ACHN (cell line): ENCODE data around the gene DDAH1.
"Not testable (repeated sequence)": the region's sequence is repeated elsewhere in the genome, so short reads cannot be mapped to it uniquely, and the experiment has no call there.

Experiments used
- DNase-seq: peaks from one replicate; pipeline ENCODE4 v3.0.0-alpha.2; 2015
- in situ Hi-C: cut with HindIII; loops from 2 replicates; pipeline ENCODE4 v1.10.0; 2017; ENCODE audit warnings: low sequenced_read_pairs, low pct_ligation_motif_present, low pct_unique_long_range_greater_than_20kb

The DDAH1 gene

DNA sequence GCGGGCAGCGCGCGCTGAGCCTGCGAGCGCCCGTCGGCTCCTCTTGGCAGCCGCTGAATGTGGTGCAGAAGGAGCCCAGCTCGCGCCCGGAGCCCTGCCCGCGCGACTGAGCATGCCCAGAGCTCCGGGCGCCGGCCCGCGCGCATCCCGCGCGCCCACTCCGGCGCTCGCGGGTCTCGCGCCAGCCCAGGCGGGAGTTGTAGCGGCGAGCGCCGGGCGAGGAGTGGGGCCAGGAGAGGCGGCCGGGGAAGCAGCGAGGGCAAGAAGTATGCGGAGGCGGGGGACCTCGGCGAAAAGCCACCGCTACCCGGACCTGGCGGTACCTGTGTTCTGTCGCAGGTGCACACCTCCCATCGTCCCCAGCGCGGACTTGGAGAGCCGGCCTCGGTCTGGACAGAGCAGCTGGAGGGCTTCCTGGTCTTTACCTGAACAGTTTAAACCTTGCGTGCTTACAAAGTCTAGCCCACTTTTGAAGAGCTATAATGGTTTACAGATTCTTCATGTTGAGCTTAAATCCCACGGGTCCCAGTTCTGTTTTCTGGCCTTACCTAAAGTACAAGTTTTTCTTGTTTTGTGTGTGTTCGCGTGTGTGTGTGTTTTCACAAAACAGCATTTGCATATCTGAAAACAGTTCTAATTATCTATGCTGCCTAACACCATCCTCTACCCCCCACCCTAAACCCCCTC lies at the start of gene DDAH1:
TSS of gene DDAH1 (minus strand) at position 61 of the 687 bp plus-strand sequence. CDS start 114 bp downstream, outside the sequence.
- in situ Hi-C loops: no loop called here
- DNase-seq: peak; percentile 72

DNA sequence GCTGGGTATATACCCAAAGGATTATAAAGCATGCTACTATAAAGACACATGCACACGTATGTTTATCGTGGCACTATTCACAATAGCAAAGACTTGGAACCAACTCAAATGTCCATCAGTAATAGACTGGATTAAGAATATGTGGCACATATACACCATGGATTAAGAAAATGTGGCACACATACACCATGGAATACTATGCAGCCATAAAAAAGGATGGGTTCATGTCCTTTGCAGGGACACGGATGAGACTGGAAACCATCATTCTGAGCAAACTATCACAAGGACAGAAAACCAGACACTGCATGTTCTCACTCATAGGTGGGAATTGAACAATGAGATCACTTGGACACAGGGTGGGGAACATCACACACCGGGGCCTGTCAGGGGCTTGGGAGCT lies 49.0 kb upstream of the DDAH1 start:
- in situ Hi-C loops, DNase-seq: not testable (repeated sequence)

DNA sequence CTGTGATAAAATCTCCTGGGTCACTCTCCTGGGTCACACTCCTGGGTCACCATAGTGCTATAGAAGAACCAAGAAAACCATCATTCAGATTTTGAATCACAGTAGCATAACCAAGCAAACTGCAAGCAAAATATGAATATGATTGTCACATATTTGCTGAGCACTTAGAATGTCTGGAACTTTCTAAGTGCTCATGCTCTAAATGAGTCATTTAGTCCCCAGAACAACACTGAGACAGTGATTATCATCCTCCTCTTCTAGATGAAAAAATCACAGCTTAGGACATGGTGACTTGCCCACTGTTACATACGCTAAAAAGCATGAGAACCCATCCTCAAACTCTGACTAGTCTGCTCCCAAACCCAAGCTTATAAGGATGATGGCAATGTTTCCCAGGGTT lies 39.5 kb upstream of the DDAH1 start:
- in situ Hi-C loops: no loop called here

DNA sequence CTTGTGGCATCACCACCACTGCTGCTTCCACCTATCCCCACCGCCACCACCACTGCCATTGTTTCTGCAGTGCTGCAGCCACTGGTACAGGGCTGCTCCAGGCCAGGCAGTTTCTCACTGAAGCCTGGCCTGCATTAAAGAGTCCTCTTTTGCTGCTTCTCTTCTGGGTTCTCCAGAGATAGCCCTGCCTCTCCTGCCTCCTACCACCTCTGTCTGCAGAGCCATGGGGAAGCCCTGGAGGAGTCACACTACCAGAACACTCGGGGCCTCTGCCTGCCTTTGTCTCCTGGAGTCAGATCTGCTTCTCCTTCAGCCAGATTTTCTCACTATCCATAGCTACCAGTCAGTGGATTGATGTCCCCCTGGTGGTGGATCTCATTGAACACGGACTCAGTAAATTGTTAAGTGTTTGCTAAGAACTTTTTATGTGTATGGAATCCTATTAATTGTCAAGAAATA lies 37.7 kb upstream of the DDAH1 start:
- DNase-seq: peak; percentile 35
- in situ Hi-C loops: no loop called here

More for the DNA sequence above, 39.5 kb upstream of the DDAH1 start:
- DNase-seq: no peak

DNA sequence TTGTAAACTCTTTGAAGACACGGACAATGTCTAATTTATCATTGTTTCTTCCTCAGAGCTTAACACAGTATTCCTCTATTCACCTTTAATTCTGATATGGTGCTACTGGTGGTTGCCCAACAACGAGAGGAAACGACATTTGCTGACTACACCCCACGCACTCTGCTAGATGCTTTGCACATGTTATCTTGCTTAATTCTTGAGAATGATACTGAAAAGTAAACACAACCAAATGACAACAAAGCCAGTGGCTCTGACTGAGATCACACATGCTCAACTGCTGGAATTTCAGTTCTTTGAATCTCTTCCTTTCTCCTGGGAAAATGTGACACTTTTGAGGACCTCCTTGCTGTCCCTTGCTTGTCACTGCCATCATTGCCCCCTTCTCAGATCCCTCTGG lies 37.2 kb upstream of the DDAH1 start:
- DNase-seq: no peak

DNA sequence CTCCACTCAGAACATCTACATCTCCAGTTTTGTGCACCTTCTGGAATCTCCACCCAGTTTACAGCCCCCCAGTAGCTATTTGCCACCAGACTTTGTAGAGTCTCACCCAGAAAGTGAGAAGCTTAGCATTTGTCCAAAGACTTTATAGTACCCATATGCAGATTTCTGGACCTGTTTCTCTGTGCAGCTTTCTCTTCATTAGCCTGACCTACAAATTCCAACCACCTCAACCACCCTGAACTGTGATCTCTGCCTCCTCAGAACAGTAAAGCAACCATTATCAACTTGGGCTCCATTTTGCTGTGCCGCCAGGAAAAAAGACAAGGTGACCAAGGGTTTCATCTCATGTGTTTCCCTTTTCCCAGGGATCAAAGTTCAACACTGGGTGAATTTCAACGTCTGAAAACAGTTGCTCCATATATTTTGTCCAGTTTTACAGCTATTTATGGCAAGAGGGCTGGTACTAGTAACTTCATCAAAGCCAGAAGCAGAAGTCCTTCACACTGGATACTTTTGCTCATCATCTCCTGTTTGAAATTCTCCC lies 36.5 kb upstream of the DDAH1 start:
- in situ Hi-C loops: no loop called here
- no peak for DNase-seq

More for the DNA sequence above, 37.2 kb upstream of the DDAH1 start:
- in situ Hi-C loops: no loop called here

DNA sequence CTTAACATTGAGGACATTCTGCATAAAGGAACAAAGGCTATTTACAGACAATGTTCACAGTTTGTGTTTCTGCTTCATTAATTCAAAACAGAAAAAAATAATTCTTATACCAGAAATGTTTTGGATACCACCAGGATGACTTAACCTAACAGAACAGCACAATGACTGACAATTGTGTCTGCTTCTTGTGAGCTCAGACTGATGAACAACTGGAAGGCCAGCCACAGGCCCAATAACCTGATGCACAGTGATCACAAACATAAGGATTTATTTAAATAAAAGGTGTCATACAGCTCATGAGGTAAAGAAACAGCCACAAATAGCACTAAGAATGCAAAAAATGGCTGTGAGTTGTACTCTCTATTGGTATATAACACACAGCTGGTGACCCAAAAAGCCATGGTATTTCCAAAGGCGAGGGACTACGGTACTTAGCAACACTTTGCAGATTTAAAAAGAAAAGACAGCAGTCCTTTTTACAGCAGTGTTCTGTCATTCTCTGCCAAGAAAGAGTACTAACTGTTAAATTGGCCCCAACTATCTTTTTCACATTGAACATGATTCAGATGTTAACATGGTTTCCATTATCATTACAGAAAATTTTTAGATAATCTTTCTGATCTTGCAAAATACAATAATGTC lies 32.1 kb upstream of the DDAH1 start:
- no peak for DNase-seq
- in situ Hi-C loops: loop anchor here (25.0 kb wide), 1 partner anchor 110 kb away; no protein-coding TSS in a partner anchor

DNA sequence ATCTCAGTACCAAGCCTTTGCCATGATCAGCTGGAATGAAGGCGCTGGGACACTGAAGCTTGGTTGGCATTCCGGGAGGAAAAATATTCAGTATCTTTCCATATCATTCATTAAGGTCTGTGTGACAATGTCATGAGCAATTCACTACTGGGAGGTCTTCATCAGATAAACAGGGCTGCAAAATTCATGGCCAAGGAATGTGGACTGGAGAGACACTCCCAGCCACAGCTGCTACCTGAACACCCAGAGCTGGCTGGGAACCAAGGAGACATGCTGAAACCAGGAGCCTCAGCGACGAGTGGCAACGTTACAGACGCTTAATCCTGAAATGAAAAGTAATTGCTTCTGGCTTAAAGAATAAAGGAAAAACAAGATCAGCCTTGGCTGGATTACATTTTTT lies 30.6 kb upstream of the DDAH1 start:
- no peak for DNase-seq
- in situ Hi-C loops: loop anchor here (25.0 kb wide), 1 partner anchor 108 kb away; no protein-coding TSS in a partner anchor

DNA sequence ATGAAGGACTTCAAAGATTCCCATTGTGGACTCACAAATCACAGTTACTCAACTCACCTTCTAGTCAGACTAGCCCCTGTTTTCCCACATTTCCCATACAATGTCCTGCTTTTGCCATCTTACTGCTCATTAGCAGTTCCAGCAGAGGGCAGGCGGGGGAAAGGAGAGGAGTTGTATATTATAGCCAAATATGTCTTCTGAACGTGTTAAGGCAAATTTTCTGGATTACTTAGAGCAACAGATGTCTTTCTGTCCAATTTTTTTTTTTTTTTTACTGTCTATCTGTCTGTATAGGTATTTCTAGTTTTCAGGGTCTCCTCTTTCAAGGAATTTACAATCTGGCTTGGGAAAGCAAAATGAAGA lies 29.9 kb upstream of the DDAH1 start:
- in situ Hi-C loops: loop anchor here (25.0 kb wide), 1 partner anchor 108 kb away; no protein-coding TSS in a partner anchor
- DNase-seq: peak; percentile 12

DNA sequence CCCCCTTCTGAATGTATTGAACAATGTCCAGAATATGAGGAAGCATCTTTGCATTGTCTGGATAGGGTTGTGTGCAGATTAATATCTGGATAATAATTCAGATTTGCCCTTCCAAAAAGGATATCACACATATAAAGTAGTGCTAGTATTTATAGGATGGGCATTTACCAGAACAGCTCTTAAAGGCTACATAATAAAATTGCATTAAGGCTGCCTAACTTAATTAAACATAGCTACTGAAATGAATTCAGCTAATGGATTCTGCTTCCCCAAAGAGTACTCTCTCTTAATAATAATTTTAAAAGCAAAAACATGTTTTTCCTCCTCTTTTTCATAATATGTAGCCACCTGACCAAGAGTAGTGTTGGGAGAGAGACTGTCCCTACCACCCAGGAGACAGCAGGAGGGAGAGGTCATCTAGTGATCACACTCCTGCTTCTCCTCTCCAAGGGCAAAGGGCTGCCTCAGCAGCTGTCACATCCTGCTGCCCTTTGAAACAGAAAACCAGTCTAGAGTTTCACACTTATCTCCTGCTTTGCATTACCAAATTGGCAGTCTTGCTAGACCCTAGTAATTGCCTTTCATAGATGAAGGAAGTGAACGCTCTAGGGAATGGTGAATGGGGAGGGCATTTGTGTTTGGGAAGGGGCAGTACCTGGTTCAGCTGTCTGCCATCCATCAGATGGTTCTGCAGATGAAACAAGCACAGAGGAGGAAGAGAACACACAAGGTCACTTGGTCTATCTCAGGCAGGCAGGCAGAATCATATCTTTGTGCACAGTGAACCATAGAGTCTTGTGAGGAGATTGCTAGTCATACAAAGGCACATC lies 29.3 kb upstream of the DDAH1 start:
- no peak for DNase-seq
- in situ Hi-C loops: loop anchor here (25.0 kb wide), 1 partner anchor 107 kb away; no protein-coding TSS in a partner anchor

DNA sequence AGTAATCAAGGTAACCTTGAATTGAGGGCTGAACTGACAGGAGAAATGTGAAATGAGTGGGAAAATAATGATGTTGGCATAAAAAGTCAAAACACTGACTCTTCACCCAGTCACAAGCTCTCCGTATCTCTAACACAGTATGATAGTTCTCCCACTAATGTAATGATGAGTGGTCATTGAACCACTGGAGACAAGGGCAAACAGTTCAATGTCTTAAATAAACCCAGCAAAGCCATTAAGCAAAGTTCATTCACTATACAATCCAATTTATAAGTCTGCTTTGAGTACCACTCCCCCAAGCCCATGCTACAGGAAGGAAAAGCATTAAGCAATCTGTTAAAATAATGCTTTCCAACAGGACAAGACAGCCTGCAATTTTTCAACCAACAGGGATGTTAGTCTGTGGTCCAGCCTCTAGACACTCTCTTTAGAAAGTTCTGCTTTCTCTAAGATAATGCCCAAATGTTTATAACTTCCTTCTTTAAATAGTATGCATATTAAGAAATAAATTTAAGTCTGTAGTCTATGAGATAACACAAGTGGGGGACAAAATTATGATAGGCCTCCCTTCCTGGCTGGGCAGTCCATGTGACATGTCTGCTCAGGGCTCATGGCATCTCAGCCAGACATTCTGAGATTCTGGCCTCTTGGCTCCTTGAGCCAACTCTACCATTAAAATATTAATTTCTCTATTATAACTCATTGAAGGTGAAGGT lies 25.5 kb upstream of the DDAH1 start:
- no peak for DNase-seq
- in situ Hi-C loops: loop anchor here (25.0 kb wide), 1 partner anchor 103 kb away; no protein-coding TSS in a partner anchor

DNA sequence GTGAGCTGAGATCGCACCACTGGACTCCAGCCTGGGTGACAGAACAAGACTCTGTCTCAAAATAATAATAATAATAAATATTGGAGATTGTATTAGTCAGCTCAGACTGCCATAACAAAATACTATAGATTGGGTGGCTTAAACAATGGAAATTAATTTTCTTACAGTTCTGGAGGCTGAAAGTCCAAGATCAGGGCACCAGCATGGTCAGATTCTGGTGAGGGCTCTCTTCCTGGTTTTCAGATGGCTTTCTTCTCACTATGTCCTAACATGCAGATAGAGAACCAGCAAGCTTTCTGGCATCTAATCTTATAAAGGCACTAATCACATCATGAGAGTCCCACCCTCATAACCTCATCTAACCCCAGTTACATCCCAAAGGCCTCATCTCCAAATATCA lies 23.2 kb upstream of the DDAH1 start:
- DNase-seq: no peak
- in situ Hi-C loops: loop anchor here (25.0 kb wide), 1 partner anchor 101 kb away; no protein-coding TSS in a partner anchor

DNA sequence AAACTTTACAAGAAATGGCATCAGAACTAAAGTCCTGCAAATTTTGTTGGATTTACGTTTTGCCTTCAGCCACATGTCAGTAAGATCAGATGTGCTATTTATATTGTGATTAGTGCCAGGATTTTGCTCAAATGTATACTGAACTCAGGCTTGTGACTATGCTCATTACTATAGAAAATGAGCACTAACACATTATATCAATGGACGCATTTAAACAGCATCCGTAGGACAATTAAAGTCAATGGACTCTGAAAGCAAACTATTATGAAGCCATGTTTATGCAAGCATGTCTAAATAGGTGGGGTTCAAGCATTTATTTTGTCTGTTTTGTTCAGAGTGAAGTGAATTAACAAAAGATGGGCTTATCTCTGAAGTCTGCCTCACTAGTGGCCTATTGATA lies 20.6 kb upstream of the DDAH1 start:
- DNase-seq: no peak
- in situ Hi-C loops: loop anchor here (25.0 kb wide), 1 partner anchor 98 kb away; no protein-coding TSS in a partner anchor

DNA sequence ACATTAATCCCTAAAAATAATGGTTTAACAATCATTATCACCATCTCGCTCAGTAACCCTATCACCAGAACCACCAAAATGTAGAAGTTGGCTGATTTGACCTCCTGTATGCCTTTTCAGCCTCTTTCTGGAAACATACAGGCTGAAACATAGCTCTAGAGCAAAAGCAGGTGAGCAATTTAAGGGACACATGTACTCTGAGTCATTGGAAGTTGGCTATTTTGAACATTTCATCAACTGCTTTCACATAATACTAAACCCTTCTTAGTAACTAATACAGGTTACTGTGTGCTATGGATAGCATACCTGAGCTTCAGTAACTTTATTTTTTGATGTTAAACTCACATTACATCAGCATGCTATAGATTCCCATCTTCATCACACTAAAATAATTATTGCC lies 19.8 kb upstream of the DDAH1 start:
- in situ Hi-C loops: loop anchor here (25.0 kb wide), 1 partner anchor 97 kb away; no protein-coding TSS in a partner anchor
- DNase-seq: no peak

DNA sequence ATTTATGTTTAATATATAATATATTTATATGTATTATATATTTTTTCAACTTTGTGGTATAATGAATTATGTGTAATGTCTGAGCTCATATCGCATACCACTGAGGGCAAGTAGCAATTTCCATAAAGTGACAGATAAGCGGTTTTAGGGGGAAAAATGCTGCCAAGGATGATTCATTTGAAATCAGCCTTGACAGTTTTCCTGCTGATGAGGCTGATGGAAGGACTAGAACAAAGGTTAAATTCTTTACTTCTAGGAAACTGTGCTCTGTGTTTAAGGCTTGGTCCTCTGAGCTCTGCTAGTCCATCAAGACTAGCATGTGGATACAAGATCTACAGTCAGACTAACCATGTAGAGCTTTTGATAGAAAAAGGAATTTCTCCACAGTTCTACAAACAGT lies 19.3 kb upstream of the DDAH1 start:
- in situ Hi-C loops: loop anchor here (25.0 kb wide), 1 partner anchor 97 kb away; no protein-coding TSS in a partner anchor
- DNase-seq: no peak

DNA sequence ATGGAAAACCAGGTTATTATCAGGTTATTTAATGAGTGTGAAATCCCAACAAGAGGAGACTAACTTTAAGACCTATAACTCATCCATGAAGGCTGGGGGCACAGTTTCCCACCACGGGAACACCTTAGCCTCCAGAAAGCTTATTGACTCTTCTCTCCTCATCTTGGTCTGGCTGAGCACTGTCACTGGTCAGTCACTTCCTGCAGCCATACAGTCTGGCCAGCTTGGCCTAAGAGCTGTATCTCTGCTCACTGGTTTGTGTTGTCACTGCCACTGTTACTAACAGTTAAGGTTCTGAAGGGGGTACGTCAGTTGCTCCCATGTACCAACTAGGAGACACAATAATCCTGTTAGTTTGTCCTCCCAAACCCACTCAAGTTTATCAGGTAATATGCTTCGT lies 16.7 kb upstream of the DDAH1 start:
- no peak for DNase-seq
- in situ Hi-C loops: loop anchor here (25.0 kb wide), 1 partner anchor 94 kb away; no protein-coding TSS in a partner anchor

DNA sequence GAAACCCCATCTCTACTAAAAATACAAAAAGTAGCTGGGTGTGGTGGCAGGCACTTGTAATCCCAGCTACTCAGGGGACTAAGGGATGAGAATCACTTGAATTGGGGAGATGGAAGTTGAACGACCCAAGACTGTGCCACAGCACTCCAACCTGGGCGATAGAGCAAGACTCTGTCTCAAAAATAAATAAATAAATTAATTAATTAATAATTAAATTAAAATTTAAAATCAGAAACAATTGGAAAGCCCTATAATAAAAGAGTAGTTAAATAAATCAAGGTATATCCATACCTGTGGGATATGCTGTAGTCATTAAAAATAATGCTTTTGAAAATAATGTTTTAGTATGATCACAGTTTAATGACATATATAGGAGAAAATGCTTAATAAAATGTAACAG lies 15.6 kb upstream of the DDAH1 start:
- in situ Hi-C loops: loop anchor here (25.0 kb wide), 1 partner anchor 93 kb away; no protein-coding TSS in a partner anchor
- no peak for DNase-seq

DNA sequence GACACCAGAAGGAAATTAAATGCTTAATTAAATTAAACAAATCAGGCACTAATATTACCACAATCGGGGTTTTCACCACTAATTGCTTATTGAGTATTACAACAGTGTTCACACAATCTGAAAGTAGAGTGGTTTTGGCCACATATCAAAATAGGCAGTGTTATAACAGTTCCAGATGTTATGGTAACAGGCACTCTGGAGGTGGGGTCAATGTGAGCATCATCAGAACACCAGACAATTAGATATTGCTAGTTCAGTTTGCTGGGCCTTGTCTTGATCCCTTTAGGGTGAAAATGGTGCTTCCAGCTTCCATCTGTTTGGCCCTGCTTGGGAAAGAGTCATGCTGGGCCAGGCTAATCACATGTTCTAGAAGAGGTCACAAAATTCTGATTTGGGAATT lies 14.5 kb upstream of the DDAH1 start:
- DNase-seq: no peak
- in situ Hi-C loops: loop anchor here (25.0 kb wide), 1 partner anchor 92 kb away; no protein-coding TSS in a partner anchor
